ENCODE results near the gene NTSR1.

The NTSR1 gene

GRCh38 chr20:62772103-62772611, 63.5 kb downstream of the NTSR1 start:
- Histone ChIP-seq H3K79me2 (ENCODE audit: insufficient read depth, low read length) (0 out of 2 replicates have a peak, but pooled peaks cover 4% of the 10 kb centered on the region), H3K9me2 (replicated peaks; ENCODE audit: low read depth, low read length) (no peaks in the 10 kb centered on the region), H3K4me2 (ENCODE audit: low read depth, low read length, poor library complexity, severe bottlenecking) (no peak overlapping the region), H3K4me1 (ENCODE audit: insufficient read depth, low read length, poor library complexity, severe bottlenecking) (peaks cover 33% of the 10 kb centered on the region), H3K9me3 (ENCODE audit: insufficient read depth, low read depth, low read length) (no peaks in the 10 kb centered on the region), H4K20me1 (ENCODE audit: insufficient read depth, low read length, poor library complexity, severe bottlenecking) (no peaks in the 10 kb centered on the region), H3K27me3 (ENCODE audit: insufficient read depth, low read length, poor library complexity, severe bottlenecking) (no peaks in the 10 kb centered on the region), H3F3A (ENCODE audit: low read depth) (no peaks in the 10 kb centered on the region), H3K9ac (ENCODE audit: low read depth, low read length, poor library complexity, severe bottlenecking) (no peak overlapping the region), H2AFZ (ENCODE audit: low read length) (no peak overlapping the region), H3K36me3 (ENCODE audit: insufficient read depth, low read length) (no peaks in the 10 kb centered on the region), H3K4me3 (ENCODE audit: low read length, poor library complexity, severe bottlenecking) (no peak overlapping the region)
- no peak for TF ChIP-seq EZH2phosphoT487 (IDR thresholded peaks at IDR 0.05; ENCODE audit: borderline replicate concordance)
- no peak for TF ChIP-seq CTCF (conservative IDR thresholded peaks at IDR 0.05; ENCODE audit: low read length)

DNA sequence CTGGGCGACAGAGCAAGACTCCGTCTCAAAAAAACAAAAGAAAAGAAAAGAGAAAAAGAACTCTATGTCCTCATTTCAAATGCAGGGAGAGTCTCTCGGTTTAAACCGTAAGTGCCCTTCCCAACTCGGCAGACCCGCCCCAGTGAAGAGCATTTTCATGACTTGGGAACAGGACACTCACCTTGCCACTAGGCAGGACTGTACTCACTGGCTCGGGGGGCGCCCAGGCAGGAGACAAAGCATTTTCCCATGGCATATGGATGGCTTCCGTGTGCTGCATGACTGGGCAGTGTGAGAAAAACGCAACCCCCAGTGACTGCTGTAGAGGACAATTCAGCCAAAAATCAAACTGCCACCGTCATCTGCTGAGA, 64.0 kb downstream of the NTSR1 start:
- H3K4me1 ChIP-seq (ENCODE audit: insufficient read depth, low read length, poor library complexity, severe bottlenecking), result peaks cover 37% of the 10 kb centered on the region
- H3K4me2 ChIP-seq (ENCODE audit: low read depth, low read length, poor library complexity, severe bottlenecking), result no peak overlapping the region
- H3K4me3 ChIP-seq (ENCODE audit: low read length, poor library complexity, severe bottlenecking), result no peak overlapping the region
- H3K9ac ChIP-seq (ENCODE audit: low read depth, low read length, poor library complexity, severe bottlenecking), result no peak overlapping the region
- no peaks in the 10 kb centered on the region for H3K9me2 ChIP-seq (replicated peaks; ENCODE audit: low read depth, low read length)
- no peaks in the 10 kb centered on the region for H4K20me1 ChIP-seq (ENCODE audit: insufficient read depth, low read length, poor library complexity, severe bottlenecking)
- H2AFZ ChIP-seq (ENCODE audit: low read length), result no peak overlapping the region
- no peak for TF ChIP-seq EZH2phosphoT487 (IDR thresholded peaks at IDR 0.05; ENCODE audit: borderline replicate concordance)
- no peak for TF ChIP-seq CTCF (conservative IDR thresholded peaks at IDR 0.05; ENCODE audit: low read length)
- no peaks in the 10 kb centered on the region for H3K27me3 ChIP-seq (ENCODE audit: insufficient read depth, low read length, poor library complexity, severe bottlenecking)
- no peaks in the 10 kb centered on the region for H3F3A ChIP-seq (ENCODE audit: low read depth)
- no peaks in the 10 kb centered on the region for H3K9me3 ChIP-seq (ENCODE audit: insufficient read depth, low read depth, low read length)
- 0 out of 2 replicates have a peak, but pooled peaks cover 4% of the 10 kb centered on the region for H3K79me2 ChIP-seq (ENCODE audit: insufficient read depth, low read length)
- no peaks in the 10 kb centered on the region for H3K36me3 ChIP-seq (ENCODE audit: insufficient read depth, low read length)

DNA sequence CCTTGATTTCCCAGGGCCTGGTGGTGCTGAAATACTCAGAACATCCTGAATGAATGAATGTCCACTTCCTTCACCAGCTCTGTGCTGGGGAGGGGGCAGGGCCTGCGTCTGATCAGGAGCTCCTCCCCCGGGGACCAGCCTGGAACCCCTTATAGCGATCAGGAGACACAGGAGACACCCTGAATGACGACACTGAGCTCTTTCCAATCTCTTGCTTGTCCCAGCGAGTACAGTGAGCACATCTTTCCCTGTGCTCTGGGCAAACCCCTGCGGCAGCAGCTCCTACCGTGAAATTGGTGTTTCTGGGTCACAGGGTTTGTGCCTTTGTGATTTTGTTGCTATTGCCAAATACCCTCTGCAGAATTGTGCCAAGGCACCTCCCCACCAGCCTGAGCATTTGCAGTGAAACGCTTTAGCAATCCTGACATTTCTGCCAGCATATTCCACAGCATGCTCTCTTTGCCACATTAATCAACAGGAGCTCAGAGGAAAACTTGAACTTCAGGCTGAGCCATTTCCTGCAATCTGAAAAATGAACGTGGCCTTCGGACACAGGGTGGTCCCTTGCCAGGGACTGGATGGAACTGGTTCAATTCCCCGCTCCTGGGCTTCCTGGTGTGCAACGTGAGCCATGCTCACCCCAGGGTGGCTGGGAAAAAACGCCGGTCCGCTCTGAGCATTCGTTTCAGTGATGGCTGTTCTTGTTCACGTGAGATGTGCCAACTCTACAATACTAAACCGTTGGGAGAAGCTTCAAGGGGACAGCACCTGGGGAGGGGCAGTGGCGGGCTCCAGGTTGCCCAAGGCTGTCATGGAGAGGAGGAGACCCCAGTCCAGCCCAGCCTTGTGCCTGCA, 64.6 kb downstream of the NTSR1 start:
- Histone ChIP-seq H3K27me3 (ENCODE audit: insufficient read depth, low read length, poor library complexity, severe bottlenecking) (no peaks in the 10 kb centered on the region), H3K4me1 (ENCODE audit: insufficient read depth, low read length, poor library complexity, severe bottlenecking) (peaks cover 37% of the 10 kb centered on the region), H3K79me2 (ENCODE audit: insufficient read depth, low read length) (0 out of 2 replicates have a peak, but pooled peaks cover 4% of the 10 kb centered on the region), H3K9ac (ENCODE audit: low read depth, low read length, poor library complexity, severe bottlenecking) (no peak overlapping the region), H4K20me1 (ENCODE audit: insufficient read depth, low read length, poor library complexity, severe bottlenecking) (no peaks in the 10 kb centered on the region), H3K36me3 (ENCODE audit: insufficient read depth, low read length) (no peaks in the 10 kb centered on the region), H3F3A (ENCODE audit: low read depth) (no peaks in the 10 kb centered on the region), H3K9me2 (replicated peaks; ENCODE audit: low read depth, low read length) (no peaks in the 10 kb centered on the region), H3K4me3 (ENCODE audit: low read length, poor library complexity, severe bottlenecking) (no peak overlapping the region), H3K9me3 (ENCODE audit: insufficient read depth, low read depth, low read length) (no peaks in the 10 kb centered on the region), H2AFZ (ENCODE audit: low read length) (no peak overlapping the region), H3K4me2 (ENCODE audit: low read depth, low read length, poor library complexity, severe bottlenecking) (no peak overlapping the region)
- TF ChIP-seq EZH2phosphoT487 (IDR thresholded peaks at IDR 0.05; ENCODE audit: borderline replicate concordance), result no peak
- no peak for TF ChIP-seq CTCF (conservative IDR thresholded peaks at IDR 0.05; ENCODE audit: low read length)

Measured in Loucy (cell line).